Measurements from ENCODE around the gene CTSG. TPM values are rescaled to one million over a fixed set of nuclear protein-coding genes. Genes with fewer than 3 reads are reported as not detected.

The CTSG gene
- polyA plus RNA-seq, 2 of the 4 experiments (the other 2 are of a cell fraction): not detected

GRCh38 chr14:24574206-24574774, 1.8 kb downstream of the CTSG start:
- DNase-seq (ENCODE audit: low read depth in 1 of 2, low spot score in 1 of 2): no peak
- no peak for ATAC-seq
- 44% methylated on average over 18 of the region's 27 CpGs for WGBS (ENCODE audit: missing lambda C conversion rate)
- Histone ChIP-seq H3K4me2 (no peak overlapping the region), H3K27ac (no peak overlapping the region), H3K9me3 (no peaks in the 10 kb centered on the region), H3K4me3 (no peak overlapping the region), H3K4me1 (no peaks in the 10 kb centered on the region)
- ChIA-PET CTCF (no interaction called here), POLR2A (no interaction called here)
- no peak for FAIRE-seq
- no peak for TF ChIP-seq FOXS1 (CRISPR knock-in tag; IDR thresholded peaks at IDR 0.05)
- no peak for TF ChIP-seq MAX (IDR thresholded peaks at IDR 0.05)
- TF ChIP-seq SMC3 (IDR thresholded peaks at IDR 0.05): no peak
- no peak for TF ChIP-seq HDAC2 (IDR thresholded peaks at IDR 0.05)
- no peak for TF ChIP-seq ELK1 (IDR thresholded peaks at IDR 0.05; ENCODE audit: low read depth, low read length)
- no peak for TF ChIP-seq HES2 (IDR thresholded peaks at IDR 0.05)
- TF ChIP-seq ZFP36 (IDR thresholded peaks at IDR 0.05; ENCODE audit: borderline replicate concordance, partially characterized antibody): no peak
- TF ChIP-seq BCL3 (IDR thresholded peaks at IDR 0.05): no peak
- TF ChIP-seq HOXB13 (CRISPR knock-in tag; IDR thresholded peaks at IDR 0.05; ENCODE audit: low read depth): no peak
- no peak for TF ChIP-seq CBX8 (IDR thresholded peaks at IDR 0.05)
- TF ChIP-seq JUN (IDR thresholded peaks at IDR 0.05): no peak
- no peak for TF ChIP-seq TFCP2L1 (CRISPR knock-in tag; IDR thresholded peaks at IDR 0.05)
- no peak for TF ChIP-seq REST (IDR thresholded peaks at IDR 0.05)

- FAIRE-seq (no peak), DNase-seq (ENCODE audit: low read depth in 1 of 2, low spot score in 1 of 2) (no peak), ATAC-seq (no peak)
- H3K27ac ChIP-seq: no peak overlapping the region
- TF ChIP-seq RCOR1 (IDR thresholded peaks at IDR 0.05; ENCODE audit: low read depth, low read length) (no peak), CHD2 (IDR thresholded peaks at IDR 0.05; ENCODE audit: low read length, partially characterized antibody) (no peak), HES2 (IDR thresholded peaks at IDR 0.05) (no peak), BCL3 (IDR thresholded peaks at IDR 0.05) (no peak), PHF8 (IDR thresholded peaks at IDR 0.05; ENCODE audit: borderline replicate concordance, low read depth) (no peak), CTCF (IDR thresholded peaks at IDR 0.05) (no peak), MYC (IDR thresholded peaks at IDR 0.05; ENCODE audit: borderline replicate concordance, low read length) (no peak), HOXB5 (CRISPR knock-in tag; IDR thresholded peaks at IDR 0.05) (no peak), HEYL (CRISPR knock-in tag; IDR thresholded peaks at IDR 0.05) (no peak), FOSB (CRISPR knock-in tag; IDR thresholded peaks at IDR 0.05) (no peak), CHD4 (IDR thresholded peaks at IDR 0.05; ENCODE audit: borderline replicate concordance) (no peak), CBX2 (IDR thresholded peaks at IDR 0.05; ENCODE audit: borderline replicate concordance, low read depth) (no peak), ZC3H11A (IDR thresholded peaks at IDR 0.05) (no peak), ZFP36 (IDR thresholded peaks at IDR 0.05; ENCODE audit: borderline replicate concordance, partially characterized antibody) (no peak), HDAC2 (IDR thresholded peaks at IDR 0.05) (no peak), HOXB13 (CRISPR knock-in tag; IDR thresholded peaks at IDR 0.05; ENCODE audit: low read depth) (no peak), FOSL2 (IDR thresholded peaks at IDR 0.05) (no peak), FOSL2 (CRISPR knock-in tag; IDR thresholded peaks at IDR 0.05) (no peak), KDM1A (IDR thresholded peaks at IDR 0.05; ENCODE audit: low read depth) (no peak)
- H3K4me1 ChIP-seq: no peaks in the 10 kb centered on the region
- 11% methylated on average over 2 of the region's 2 CpGs for WGBS (ENCODE audit: missing lambda C conversion rate)
- H3K4me3 ChIP-seq: no peak overlapping the region
- CTCF ChIA-PET: no interaction called here
- POLR2A ChIA-PET: no interaction called here
- H3K4me2 ChIP-seq: no peak overlapping the region
- no peaks in the 10 kb centered on the region; the same call in 2 of the 3 replicates for H3K9me3 ChIP-seq
These were observed 9.7 kb downstream of the CTSG start for GRCh38 chr14:24566318-24566717.

Data from A549 (cell line).